GM18907 (cell line): ENCODE measurements around the gene CLDN9.

Experiments
- ATAC-seq: cut with Tn5 transposase; IDR thresholded peaks from one replicate; pipeline ENCODE4 v1.9.1; 2021; ENCODE audit warnings: mild to moderate bottlenecking, moderate library complexity; ENCODE audit not compliant: unreplicated experiment

Gene CLDN9

GRCh38 chr16:3012828-3013420, at the start of gene CLDN9:
Gene CLDN9 (plus strand): TSS chr16:3012923. CDS start chr16:3013363, 440 bp downstream.
- ATAC-seq, result no peak

- ATAC-seq, result no peak
Measured at GRCh38 chr16:2963074-2963722, 49.5 kb upstream of the CLDN9 start.

GRCh38 chr16:2963723-2964474, 48.8 kb upstream of the CLDN9 start, which contains the start of gene KREMEN2:
Gene KREMEN2 (plus strand): TSS chr16:2964275. CDS start chr16:2964521, 246 bp downstream.
- ATAC-seq, result no peak

- no peak for ATAC-seq
Measured at GRCh38 chr16:2964475-2965336, 48.0 kb upstream of the CLDN9 start.

- no peak for ATAC-seq
Measured at GRCh38 chr16:2966043-2966807, 46.5 kb upstream of the CLDN9 start.

GRCh38 chr16:2966808-2967191, 45.9 kb upstream of the CLDN9 start:
- ATAC-seq, result no peak

- no peak for ATAC-seq
Measured at GRCh38 chr16:2967211-2967631, 45.5 kb upstream of the CLDN9 start.

GRCh38 chr16:2967721-2968161, 45.0 kb upstream of the CLDN9 start:
- ATAC-seq, result no peak

- no peak for ATAC-seq
Measured at GRCh38 chr16:2968368-2968737, 44.4 kb upstream of the CLDN9 start.

- peak; percentile 65 for ATAC-seq
Measured at GRCh38 chr16:2968738-2969544, 43.8 kb upstream of the CLDN9 start, which contains the start of gene PAQR4. Gene PAQR4 (plus strand): TSS chr16:2969348. CDS start chr16:2969675, 327 bp downstream.

- peak; percentile 24 for ATAC-seq
Measured at GRCh38 chr16:2969545-2970521, 42.9 kb upstream of the CLDN9 start.

- ATAC-seq, result no peak
Measured at GRCh38 chr16:2970563-2970962, 42.2 kb upstream of the CLDN9 start.

GRCh38 chr16:2971134-2971984, 41.4 kb upstream of the CLDN9 start:
- no peak for ATAC-seq

- ATAC-seq, result no peak
Measured at GRCh38 chr16:2971985-2972784, 40.5 kb upstream of the CLDN9 start.

- no peak for ATAC-seq
Measured at GRCh38 chr16:2973093-2973492, 39.6 kb upstream of the CLDN9 start.

GRCh38 chr16:2973605-2974318, 39.0 kb upstream of the CLDN9 start:
- no peak for ATAC-seq
